ENCODE data around the gene SEH1L.

SEH1L gene

GRCh38 chr18:12990967-12991820 is 43.4 kb downstream of the SEH1L start, which contains the start of gene CEP192 (continued):
- TF ChIP-seq, protein P1, sequence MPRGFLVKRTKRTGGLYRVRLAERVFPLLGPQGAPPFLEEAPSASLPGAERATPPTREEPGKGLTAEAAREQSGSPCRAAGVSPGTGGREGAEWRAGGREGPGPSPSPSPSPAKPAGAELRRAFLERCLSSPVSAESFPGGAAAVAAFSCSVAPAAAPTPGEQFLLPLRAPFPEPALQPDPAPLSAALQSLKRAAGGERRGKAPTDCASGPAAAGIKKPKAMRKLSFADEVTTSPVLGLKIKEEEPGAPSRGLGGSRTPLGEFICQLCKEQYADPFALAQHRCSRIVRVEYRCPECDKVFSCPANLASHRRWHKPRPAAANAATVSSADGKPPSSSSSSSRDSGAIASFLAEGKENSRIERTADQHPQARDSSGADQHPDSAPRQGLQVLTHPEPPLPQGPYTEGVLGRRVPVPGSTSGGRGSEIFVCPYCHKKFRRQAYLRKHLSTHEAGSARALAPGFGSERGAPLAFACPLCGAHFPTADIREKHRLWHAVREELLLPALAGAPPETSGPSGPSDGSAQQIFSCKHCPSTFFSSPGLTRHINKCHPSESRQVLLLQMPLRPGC (tag by site-specific recombination; IDR thresholded peaks at IDR 0.05): peak; percentile 31; the same call in 1 of the 2 replicates
- TF ChIP-seq ZNF184 (tag by site-specific recombination; IDR thresholded peaks at IDR 0.05) (no peak), ZFP41 (tag by site-specific recombination; IDR thresholded peaks at IDR 0.05; ENCODE audit: borderline replicate concordance) (no peak), ZNF747 (tag by site-specific recombination; IDR thresholded peaks at IDR 0.05) (no peak), ZNF701 (tag by site-specific recombination; IDR thresholded peaks at IDR 0.05) (no peak), ZNF585B (tag by site-specific recombination; IDR thresholded peaks at IDR 0.05) (no peak), EGR2 (tag by site-specific recombination; IDR thresholded peaks at IDR 0.05; ENCODE audit: low read depth) (peak; percentile 79), ZBTB8A (tag by site-specific recombination; IDR thresholded peaks at IDR 0.05) (peak; percentile 95), BCL11B (tag by site-specific recombination; IDR thresholded peaks at IDR 0.05; ENCODE audit: low read depth) (peak; percentile 59; the same call in 1 of the 2 replicates), ZNF549 (tag by site-specific recombination; IDR thresholded peaks at IDR 0.05) (no peak), PRDM2 (tag by site-specific recombination; IDR thresholded peaks at IDR 0.05; ENCODE audit: borderline replicate concordance) (no peak), ZNF514 (tag by site-specific recombination; IDR thresholded peaks at IDR 0.05) (no peak), ZNF513 (tag by site-specific recombination; IDR thresholded peaks at IDR 0.05) (no peak), ZNF776 (tag by site-specific recombination; IDR thresholded peaks at IDR 0.05; ENCODE audit: borderline replicate concordance) (no peak), ZNF248 (tag by site-specific recombination; IDR thresholded peaks at IDR 0.05) (no peak), YY2 (tag by site-specific recombination; IDR thresholded peaks at IDR 0.05) (no peak), ZNF623 (tag by site-specific recombination; IDR thresholded peaks at IDR 0.05) (no peak), WT1 (tag by site-specific recombination; IDR thresholded peaks at IDR 0.05) (no peak; the same call in 1 of the 2 replicates), ZNF510 (tag by site-specific recombination; IDR thresholded peaks at IDR 0.05; ENCODE audit: insufficient replicate concordance) (no peak), OSR2 (tag by site-specific recombination; IDR thresholded peaks at IDR 0.05) (no peak)
- TF ChIP-seq, protein P2, sequence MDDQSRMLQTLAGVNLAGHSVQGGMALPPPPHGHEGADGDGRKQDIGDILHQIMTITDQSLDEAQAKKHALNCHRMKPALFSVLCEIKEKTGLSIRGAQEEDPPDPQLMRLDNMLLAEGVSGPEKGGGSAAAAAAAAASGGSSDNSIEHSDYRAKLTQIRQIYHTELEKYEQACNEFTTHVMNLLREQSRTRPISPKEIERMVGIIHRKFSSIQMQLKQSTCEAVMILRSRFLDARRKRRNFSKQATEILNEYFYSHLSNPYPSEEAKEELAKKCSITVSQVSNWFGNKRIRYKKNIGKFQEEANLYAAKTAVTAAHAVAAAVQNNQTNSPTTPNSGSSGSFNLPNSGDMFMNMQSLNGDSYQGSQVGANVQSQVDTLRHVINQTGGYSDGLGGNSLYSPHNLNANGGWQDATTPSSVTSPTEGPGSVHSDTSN (CRISPR knock-in tag; IDR thresholded peaks at IDR 0.05): peak; percentile 97
- TF ChIP-seq, protein P3, sequence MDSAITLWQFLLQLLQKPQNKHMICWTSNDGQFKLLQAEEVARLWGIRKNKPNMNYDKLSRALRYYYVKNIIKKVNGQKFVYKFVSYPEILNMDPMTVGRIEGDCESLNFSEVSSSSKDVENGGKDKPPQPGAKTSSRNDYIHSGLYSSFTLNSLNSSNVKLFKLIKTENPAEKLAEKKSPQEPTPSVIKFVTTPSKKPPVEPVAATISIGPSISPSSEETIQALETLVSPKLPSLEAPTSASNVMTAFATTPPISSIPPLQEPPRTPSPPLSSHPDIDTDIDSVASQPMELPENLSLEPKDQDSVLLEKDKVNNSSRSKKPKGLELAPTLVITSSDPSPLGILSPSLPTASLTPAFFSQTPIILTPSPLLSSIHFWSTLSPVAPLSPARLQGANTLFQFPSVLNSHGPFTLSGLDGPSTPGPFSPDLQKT (IDR thresholded peaks at IDR 0.05; ENCODE audit: borderline replicate concordance, low read depth, low read length): no peak
- TF ChIP-seq, protein P4, sequence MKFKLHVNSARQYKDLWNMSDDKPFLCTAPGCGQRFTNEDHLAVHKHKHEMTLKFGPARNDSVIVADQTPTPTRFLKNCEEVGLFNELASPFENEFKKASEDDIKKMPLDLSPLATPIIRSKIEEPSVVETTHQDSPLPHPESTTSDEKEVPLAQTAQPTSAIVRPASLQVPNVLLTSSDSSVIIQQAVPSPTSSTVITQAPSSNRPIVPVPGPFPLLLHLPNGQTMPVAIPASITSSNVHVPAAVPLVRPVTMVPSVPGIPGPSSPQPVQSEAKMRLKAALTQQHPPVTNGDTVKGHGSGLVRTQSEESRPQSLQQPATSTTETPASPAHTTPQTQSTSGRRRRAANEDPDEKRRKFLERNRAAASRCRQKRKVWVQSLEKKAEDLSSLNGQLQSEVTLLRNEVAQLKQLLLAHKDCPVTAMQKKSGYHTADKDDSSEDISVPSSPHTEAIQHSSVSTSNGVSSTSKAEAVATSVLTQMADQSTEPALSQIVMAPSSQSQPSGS (tag by site-specific recombination; IDR thresholded peaks at IDR 0.05; ENCODE audit: low read depth): no peak
- TF ChIP-seq, protein P5, sequence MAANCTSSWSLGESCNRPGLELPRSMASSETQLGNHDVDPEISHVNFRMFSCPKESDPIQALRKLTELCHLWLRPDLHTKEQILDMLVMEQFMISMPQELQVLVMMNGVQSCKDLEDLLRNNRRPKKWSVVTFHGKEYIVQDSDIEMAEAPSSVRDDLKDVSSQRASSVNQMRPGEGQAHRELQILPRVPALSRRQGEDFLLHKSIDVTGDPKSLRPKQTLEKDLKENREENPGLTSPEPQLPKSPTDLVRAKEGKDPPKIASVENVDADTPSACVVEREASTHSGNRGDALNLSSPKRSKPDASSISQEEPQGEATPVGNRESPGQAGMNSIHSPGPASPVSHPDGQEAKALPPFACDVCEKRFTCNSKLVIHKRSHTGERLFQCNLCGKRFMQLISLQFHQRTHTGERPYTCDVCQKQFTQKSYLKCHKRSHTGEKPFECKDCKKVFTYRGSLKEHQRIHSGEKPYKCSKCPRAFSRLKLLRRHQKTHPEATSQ (tag by site-specific recombination; IDR thresholded peaks at IDR 0.05): peak; percentile 82; the same call in 1 of the 2 replicates

Measured in HEK293 (cell line).